GM18909 (cell line): ENCODE measurements around the gene KCNQ5.
A peak's percentile ranks its signal among the peaks of the same experiment; 100 is the strongest.

Experiments
- ATAC-seq: cut with Tn5 transposase; IDR thresholded peaks from one replicate; pipeline ENCODE4 v1.9.1; 2021; ENCODE audit warnings: mild to moderate bottlenecking; ENCODE audit not compliant: unreplicated experiment, poor library complexity

KCNQ5 gene

GRCh38 chr6:72636786-72637185 is 14.9 kb downstream of the KCNQ5 start:
- ATAC-seq, result no peak

GRCh38 chr6:72639920-72640614 is 18.2 kb downstream of the KCNQ5 start:
- ATAC-seq, result no peak

- ATAC-seq, result no peak
Observed at GRCh38 chr6:72640615-72640930, 18.7 kb downstream of the KCNQ5 start.

- ATAC-seq, result peak; percentile 53
Observed at GRCh38 chr6:72642435-72642834, 20.6 kb downstream of the KCNQ5 start.

GRCh38 chr6:72643214-72643613 is 21.4 kb downstream of the KCNQ5 start:
- no peak for ATAC-seq

- no peak for ATAC-seq
Observed at GRCh38 chr6:72646604-72647485, 25.0 kb downstream of the KCNQ5 start.

- no peak for ATAC-seq
Observed at GRCh38 chr6:72647489-72647888, 25.6 kb downstream of the KCNQ5 start.

GRCh38 chr6:72649032-72649984 is 27.4 kb downstream of the KCNQ5 start:
- ATAC-seq, result peak; percentile 65

GRCh38 chr6:72650081-72650745 is 28.3 kb downstream of the KCNQ5 start:
- ATAC-seq, result no peak

- ATAC-seq, result no peak
Observed at GRCh38 chr6:72651174-72651573, 29.3 kb downstream of the KCNQ5 start.

- ATAC-seq, result no peak
Observed at GRCh38 chr6:72651967-72652956, 30.4 kb downstream of the KCNQ5 start.

GRCh38 chr6:72653026-72653425 is 31.2 kb downstream of the KCNQ5 start:
- no peak for ATAC-seq

GRCh38 chr6:72654071-72654621 is 32.3 kb downstream of the KCNQ5 start:
- ATAC-seq, result peak; percentile 74

- no peak for ATAC-seq
Observed at GRCh38 chr6:72657407-72658197, 35.7 kb downstream of the KCNQ5 start.

- ATAC-seq, result no peak
Observed at GRCh38 chr6:72659754-72660153, 37.9 kb downstream of the KCNQ5 start.

- ATAC-seq, result no peak
Observed at GRCh38 chr6:72661411-72661810, 39.5 kb downstream of the KCNQ5 start.

- ATAC-seq, result no peak
Observed at GRCh38 chr6:72665599-72665998, 43.7 kb downstream of the KCNQ5 start.

- ATAC-seq, result no peak
Observed at GRCh38 chr6:72669324-72669723, 47.5 kb downstream of the KCNQ5 start.
